ENCODE data around the gene CRAMP1.

The CRAMP1 gene

GRCh38 chr16:1601489-1601888, 10.7 kb upstream of the CRAMP1 start:
- no peak for DNase-seq (ENCODE audit: low read depth)

GRCh38 chr16:1602285-1602684, 9.9 kb upstream of the CRAMP1 start:
- DNase-seq (ENCODE audit: low read depth) = no peak

GRCh38 chr16:1606774-1607173, 5.4 kb upstream of the CRAMP1 start:
- DNase-seq (ENCODE audit: low read depth) = no peak

- DNase-seq (ENCODE audit: low read depth) = no peak
Observed at GRCh38 chr16:1607971-1608370, 4.2 kb upstream of the CRAMP1 start.

GRCh38 chr16:1610071-1610898, 1.9 kb upstream of the CRAMP1 start:
- DNase-seq (ENCODE audit: low read depth) = peak; percentile 93

- no peak for DNase-seq (ENCODE audit: low read depth)
Observed at GRCh38 chr16:1610899-1611632, 1.1 kb upstream of the CRAMP1 start.

GRCh38 chr16:1613211-1613622, 1.1 kb downstream of the CRAMP1 start:
- DNase-seq (ENCODE audit: low read depth) = no peak

GRCh38 chr16:1613728-1614455, 1.7 kb downstream of the CRAMP1 start:
- DNase-seq (ENCODE audit: low read depth) = no peak

- no peak for DNase-seq (ENCODE audit: low read depth)
Observed at GRCh38 chr16:1614456-1615102, 2.4 kb downstream of the CRAMP1 start.

- DNase-seq (ENCODE audit: low read depth) = no peak
Observed at GRCh38 chr16:1615761-1616160, 3.6 kb downstream of the CRAMP1 start.

GRCh38 chr16:1619976-1620375, 7.8 kb downstream of the CRAMP1 start:
- no peak for DNase-seq (ENCODE audit: low read depth)

GRCh38 chr16:1620391-1620790, 8.2 kb downstream of the CRAMP1 start:
- DNase-seq (ENCODE audit: low read depth) = no peak

- no peak for DNase-seq (ENCODE audit: low read depth)
Observed at GRCh38 chr16:1621851-1622250, 9.7 kb downstream of the CRAMP1 start.

GRCh38 chr16:1626327-1626726, 14.2 kb downstream of the CRAMP1 start:
- no peak for DNase-seq (ENCODE audit: low read depth)

- no peak for DNase-seq (ENCODE audit: low read depth)
Observed at GRCh38 chr16:1626776-1627175, 14.6 kb downstream of the CRAMP1 start.

GRCh38 chr16:1630450-1631213, 18.5 kb downstream of the CRAMP1 start:
- DNase-seq (ENCODE audit: low read depth) = no peak

GRCh38 chr16:1631230-1631629, 19.1 kb downstream of the CRAMP1 start:
- DNase-seq (ENCODE audit: low read depth) = no peak

- no peak for DNase-seq (ENCODE audit: low read depth)
Observed at GRCh38 chr16:1631931-1632637, 19.9 kb downstream of the CRAMP1 start.

- no peak for DNase-seq (ENCODE audit: low read depth)
Observed at GRCh38 chr16:1632638-1632970, 20.4 kb downstream of the CRAMP1 start.

GRCh38 chr16:1633310-1633709, 21.1 kb downstream of the CRAMP1 start:
- DNase-seq (ENCODE audit: low read depth) = no peak

GRCh38 chr16:1634541-1634940, 22.4 kb downstream of the CRAMP1 start:
- DNase-seq (ENCODE audit: low read depth) = no peak

Measured in activated T-cell treated with anti-CD3 and anti-CD28 coated beads for 48 hours (primary cell).